A549 treated with ZK216348 at 1 μM for 4 hours (cell line): Measurements from ENCODE around the gene SAMMSON. TPM values are rescaled to one million over a fixed set of nuclear protein-coding genes. Genes with fewer than 3 reads are reported as not detected.

Experiments
- total RNA-seq: library from RNA; stranded (reverse); fragments of 200-300 nt; extraction: Qiagen RNA extraction; gene quantifications from 5 replicates; pipeline ENCODE4 v1.2.3, GENCODE V29; 2022; ENCODE audit warnings: low read depth

The SAMMSON gene
- not detected in 5 replicates for total RNA-seq

GRCh38 chr3:69999140-70000027 lies at the start of gene SAMMSON:
SAMMSON (plus strand) TSS chr3:69999733.

